ENCODE results near the gene CACNB1. TPM values are rescaled to one million over a fixed set of nuclear protein-coding genes. Genes with fewer than 3 reads are reported as not detected.
"Not testable (repeated sequence)": the region's sequence is repeated elsewhere in the genome, so short reads cannot be mapped to it uniquely, and the experiment has no call there.

Gene CACNB1
- total RNA-seq, 1 donor from 2014 or later = 77.1 TPM

DNA sequence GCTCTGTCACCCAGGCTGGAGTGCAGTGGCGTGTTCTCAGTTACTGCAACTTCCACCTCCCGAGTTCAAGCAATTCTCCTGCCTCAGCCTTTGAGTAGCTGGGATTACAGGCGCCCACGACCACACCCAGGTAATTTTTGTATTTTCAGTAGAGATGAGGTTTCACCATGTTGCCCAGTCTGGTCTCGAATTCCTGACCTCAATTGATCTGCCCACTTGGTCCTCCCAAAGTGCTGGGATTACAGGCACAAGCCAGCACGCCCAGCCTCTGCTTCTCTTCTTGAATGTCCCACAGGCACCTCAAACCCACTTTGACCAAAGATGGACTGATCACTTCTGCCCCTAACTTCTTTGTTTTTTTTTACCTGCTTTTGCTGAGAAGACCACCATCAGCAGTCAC lies 26.9 kb downstream of the CACNB1 start:
- Mint-ChIP-seq H3K4me1 (ENCODE audit: low read depth, unreplicated experiment) (peaks cover 26% of the 10 kb centered on the region), H3K4me3 (ENCODE audit: unreplicated experiment) (no peak overlapping the region), H3K36me3 (ENCODE audit: unreplicated experiment) (no peaks in the 10 kb centered on the region), H3K27ac (ENCODE audit: unreplicated experiment) (no peak overlapping the region), H3K9me3 (ENCODE audit: unreplicated experiment) (peaks cover 8% of the 10 kb centered on the region), H3K27me3 (ENCODE audit: unreplicated experiment) (peaks cover 8% of the 10 kb centered on the region)
- DNase-seq = no peak
- TF ChIP-seq, protein P1, sequence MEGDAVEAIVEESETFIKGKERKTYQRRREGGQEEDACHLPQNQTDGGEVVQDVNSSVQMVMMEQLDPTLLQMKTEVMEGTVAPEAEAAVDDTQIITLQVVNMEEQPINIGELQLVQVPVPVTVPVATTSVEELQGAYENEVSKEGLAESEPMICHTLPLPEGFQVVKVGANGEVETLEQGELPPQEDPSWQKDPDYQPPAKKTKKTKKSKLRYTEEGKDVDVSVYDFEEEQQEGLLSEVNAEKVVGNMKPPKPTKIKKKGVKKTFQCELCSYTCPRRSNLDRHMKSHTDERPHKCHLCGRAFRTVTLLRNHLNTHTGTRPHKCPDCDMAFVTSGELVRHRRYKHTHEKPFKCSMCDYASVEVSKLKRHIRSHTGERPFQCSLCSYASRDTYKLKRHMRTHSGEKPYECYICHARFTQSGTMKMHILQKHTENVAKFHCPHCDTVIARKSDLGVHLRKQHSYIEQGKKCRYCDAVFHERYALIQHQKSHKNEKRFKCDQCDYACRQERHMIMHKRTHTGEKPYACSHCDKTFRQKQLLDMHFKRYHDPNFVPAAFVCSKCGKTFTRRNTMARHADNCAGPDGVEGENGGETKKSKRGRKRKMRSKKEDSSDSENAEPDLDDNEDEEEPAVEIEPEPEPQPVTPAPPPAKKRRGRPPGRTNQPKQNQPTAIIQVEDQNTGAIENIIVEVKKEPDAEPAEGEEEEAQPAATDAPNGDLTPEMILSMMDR (IDR thresholded peaks at IDR 0.05; ENCODE audit: partially characterized antibody, unreplicated experiment) = no peak

DNA sequence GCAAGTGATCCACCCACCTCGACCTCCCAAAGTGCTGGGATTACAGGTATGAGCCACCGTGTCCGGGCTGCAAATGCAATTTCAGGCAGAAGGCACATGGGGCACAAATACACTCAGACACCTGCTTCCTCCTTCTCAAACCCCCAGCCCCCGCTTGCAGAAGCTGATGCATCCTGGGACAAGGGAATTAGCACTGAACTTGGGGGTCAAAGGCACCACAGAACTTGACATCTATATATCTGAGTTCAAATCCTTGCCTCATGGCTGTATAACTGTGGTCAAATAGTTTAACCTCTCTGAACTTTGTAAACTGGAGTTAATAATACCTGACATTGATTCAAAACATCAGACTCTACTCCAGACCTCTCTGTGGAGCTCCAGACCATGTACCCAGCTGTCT lies 27.4 kb downstream of the CACNB1 start:
- H3K27me3 Mint-ChIP-seq (ENCODE audit: unreplicated experiment) = peaks cover 8% of the 10 kb centered on the region
- no peak overlapping the region for H3K27ac Mint-ChIP-seq (ENCODE audit: unreplicated experiment)
- no peak for DNase-seq
- H3K4me3 Mint-ChIP-seq (ENCODE audit: unreplicated experiment) = no peak overlapping the region
- H3K4me1 Mint-ChIP-seq (ENCODE audit: low read depth, unreplicated experiment) = peaks cover 26% of the 10 kb centered on the region
- TF ChIP-seq, protein P1 (IDR thresholded peaks at IDR 0.05; ENCODE audit: partially characterized antibody, unreplicated experiment) = no peak
- no peaks in the 10 kb centered on the region for H3K36me3 Mint-ChIP-seq (ENCODE audit: unreplicated experiment)
- H3K9me3 Mint-ChIP-seq (ENCODE audit: unreplicated experiment) = peaks cover 8% of the 10 kb centered on the region

DNA sequence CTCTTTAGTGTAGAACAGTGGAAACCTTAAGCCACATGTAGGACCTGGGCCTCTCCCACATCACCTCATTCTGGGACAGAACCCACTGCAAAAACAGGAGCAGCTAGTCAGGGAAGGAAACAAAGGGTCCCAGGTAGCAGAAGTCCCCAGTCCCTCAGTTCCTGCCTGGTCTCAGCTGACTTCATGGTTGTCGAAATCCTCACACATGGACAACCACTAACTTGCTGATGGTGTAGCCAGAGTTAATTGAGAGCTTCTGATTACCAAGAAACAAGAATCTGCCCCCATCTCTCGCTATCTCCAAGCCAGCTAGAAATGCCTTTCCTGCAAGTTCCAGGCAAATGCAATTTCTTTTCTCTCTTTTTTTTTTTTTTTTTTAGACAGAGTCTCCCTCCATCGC lies 28.0 kb downstream of the CACNB1 start:
- H3K4me1 Mint-ChIP-seq (ENCODE audit: low read depth, unreplicated experiment) = peaks cover 24% of the 10 kb centered on the region
- H3K4me3 Mint-ChIP-seq (ENCODE audit: unreplicated experiment) = no peak overlapping the region
- no peaks in the 10 kb centered on the region for H3K36me3 Mint-ChIP-seq (ENCODE audit: unreplicated experiment)
- H3K27me3 Mint-ChIP-seq (ENCODE audit: unreplicated experiment) = peaks cover 13% of the 10 kb centered on the region
- H3K27ac Mint-ChIP-seq (ENCODE audit: unreplicated experiment) = no peak overlapping the region
- H3K9me3 Mint-ChIP-seq (ENCODE audit: unreplicated experiment) = peaks cover 8% of the 10 kb centered on the region
- TF ChIP-seq, protein P1 (IDR thresholded peaks at IDR 0.05; ENCODE audit: partially characterized antibody, unreplicated experiment) = no peak
- no peak for DNase-seq

DNA sequence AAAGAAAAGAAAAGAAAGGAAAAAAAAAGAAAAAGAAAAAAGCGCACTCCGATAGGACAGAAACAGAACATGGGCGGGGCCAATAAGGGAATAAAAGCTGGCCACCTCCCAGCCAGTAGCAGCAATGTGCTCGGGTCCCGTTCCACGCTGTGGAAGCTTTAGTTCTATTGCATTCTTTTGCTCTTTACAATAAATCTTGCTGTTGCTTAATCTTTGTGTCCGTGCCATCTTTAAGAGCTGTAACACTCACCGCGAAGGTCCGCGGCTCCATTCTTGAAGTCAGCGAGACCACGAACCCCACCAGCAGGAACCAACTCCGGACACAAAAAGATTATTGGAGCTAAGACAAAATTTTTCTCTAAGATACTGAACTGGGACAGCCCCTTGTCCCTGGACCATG lies 28.4 kb downstream of the CACNB1 start:
- no peak overlapping the region for H3K4me3 Mint-ChIP-seq (ENCODE audit: unreplicated experiment)

DNA sequence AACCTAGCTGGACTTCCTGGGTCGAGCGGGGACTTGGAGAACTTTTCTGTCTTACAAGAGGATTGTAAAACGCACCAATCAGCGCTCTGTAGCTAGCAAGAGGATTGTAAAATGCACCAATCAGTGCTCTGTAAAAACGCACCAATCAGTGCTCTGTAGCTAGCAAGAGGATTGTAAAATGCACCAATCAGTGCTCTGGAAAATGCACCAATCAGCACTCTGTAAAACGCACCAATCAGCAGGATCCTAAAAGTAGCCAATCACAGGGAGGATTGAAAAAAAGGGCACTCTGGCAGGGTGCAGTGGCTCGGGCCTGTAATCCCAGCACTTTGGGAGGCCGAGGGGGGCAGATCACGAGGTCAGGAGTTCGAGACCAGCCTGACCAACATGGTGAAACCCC lies 29.0 kb downstream of the CACNB1 start:
- Mint-ChIP-seq H3K4me1 (ENCODE audit: low read depth, unreplicated experiment) (peaks cover 23% of the 10 kb centered on the region), H3K27me3 (ENCODE audit: unreplicated experiment) (peaks cover 12% of the 10 kb centered on the region), H3K4me3 (ENCODE audit: unreplicated experiment) (peak overlapping the region; percentile 34)
- DNase-seq; H3K36me3 Mint-ChIP-seq (ENCODE audit: unreplicated experiment); H3K9me3 Mint-ChIP-seq (ENCODE audit: unreplicated experiment); H3K27ac Mint-ChIP-seq (ENCODE audit: unreplicated experiment): not testable (repeated sequence)

More for the DNA sequence above, 28.4 kb downstream of the CACNB1 start:
- Mint-ChIP-seq H3K9me3 (ENCODE audit: unreplicated experiment) (peaks cover 8% of the 10 kb centered on the region), H3K36me3 (ENCODE audit: unreplicated experiment) (no peaks in the 10 kb centered on the region), H3K27me3 (ENCODE audit: unreplicated experiment) (peaks cover 15% of the 10 kb centered on the region), H3K4me1 (ENCODE audit: low read depth, unreplicated experiment) (peaks cover 24% of the 10 kb centered on the region), H3K27ac (ENCODE audit: unreplicated experiment) (no peak overlapping the region)
- TF ChIP-seq, protein P1 (IDR thresholded peaks at IDR 0.05; ENCODE audit: partially characterized antibody, unreplicated experiment) = no peak
- DNase-seq = no peak
